Common myeloid progenitor, CD34-positive (primary cell): ENCODE data around the gene NDUFB11.

Experiments
- CTCF ChIA-PET: fragments of 350-600 bp; sonication (Branson Sonifier 250); formaldehyde crosslinking; loops from one replicate; lab custom pipeline; 2021; ENCODE audit warnings: antibody characterized with exemption; lab: Charles Lee
- POLR2A ChIA-PET: fragments of 350-600 bp; sonication (Branson Sonifier 250); formaldehyde crosslinking; loops from one replicate; lab custom pipeline; 2021; ENCODE audit warnings: antibody characterized with exemption; lab: Charles Lee
- DNase-seq, 3 donors: peaks; one replicate each; pipeline versions ENCODE4 v3.0.0 to v3.0.0-alpha.2; 2013
- H3K27ac ChIP-seq, 2 experiments: 1 replicate in 1 of 2; 2 replicates in 1 of 2; pipeline ENCODE4 v1.7.0; 2013; ENCODE audit warnings: inconsistent platforms in 2 of 2, low read length in 2 of 2, mild to moderate bottlenecking in 2 of 2, low read depth in 1 of 2, moderate library complexity in 1 of 2; ENCODE audit not compliant: severe bottlenecking in 2 of 2, insufficient read depth in 1 of 2, poor library complexity in 1 of 2
- H3K27me3 ChIP-seq, 5 experiments: replicated peaks in 2 of 5; 1 replicate in 3 of 5; 2 replicates in 2 of 5; pipeline versions ENCODE4 v1.6.1 to v1.7.0; 2013; ENCODE audit warnings: low read length in 4 of 5, mild to moderate bottlenecking in 2 of 5, moderate library complexity in 2 of 5, inconsistent platforms in 1 of 5; ENCODE audit not compliant: insufficient read depth in 5 of 5, control insufficient read depth in 4 of 5
- H3K36me3 ChIP-seq, 4 experiments: 1 replicate in 2 of 4; 2 replicates in 2 of 4; pipeline versions ENCODE4 v1.6.1 to v1.7.0; 2013; ENCODE audit warnings: low read length in 3 of 4, control low read depth in 1 of 4, mild to moderate bottlenecking in 1 of 4; ENCODE audit not compliant: control insufficient read depth in 4 of 4, insufficient read depth in 4 of 4
- H3K4me1 ChIP-seq, 4 experiments: 1 replicate in 3 of 4; 2 replicates in 1 of 4; pipeline versions ENCODE4 v1.6.1 to v1.7.1; 2013; ENCODE audit warnings: low read length in 3 of 4, mild to moderate bottlenecking in 3 of 4, control low read depth in 1 of 4, inconsistent platforms in 1 of 4, moderate library complexity in 1 of 4; ENCODE audit not compliant: control insufficient read depth in 4 of 4, insufficient read depth in 4 of 4; ENCODE audit errors: control extremely low read depth in 1 of 4
- H3K4me3 ChIP-seq, 7 experiments: 1 replicate in 4 of 7; 2 replicates in 3 of 7; pipeline versions ENCODE4 v1.5.1 to v1.7.0; 2013; ENCODE audit warnings: mild to moderate bottlenecking in 7 of 7, low read length in 6 of 7, moderate library complexity in 6 of 7, inconsistent platforms in 2 of 7, low read depth in 2 of 7, control low read depth in 1 of 7; ENCODE audit not compliant: insufficient read depth in 4 of 7, control insufficient read depth in 1 of 7; ENCODE audit errors: extremely low read depth in 1 of 7
- H3K9me3 ChIP-seq, 5 experiments: 1 replicate in 4 of 5; 2 replicates in 1 of 5; pipeline versions ENCODE4 v1.6.1 to v1.7.1; 2013; ENCODE audit warnings: low read length in 4 of 5, mild to moderate bottlenecking in 2 of 5, inconsistent platforms in 1 of 5, low read depth in 1 of 5, moderate library complexity in 1 of 5; ENCODE audit not compliant: control insufficient read depth in 4 of 5, insufficient read depth in 2 of 5; ENCODE audit errors: control extremely low read depth in 1 of 5
- WGBS: methylation state at CpG from one replicate; pipeline ENCODE4 v1.1.5; 2013; ENCODE audit not compliant: insufficient coverage; 5-methylcytosine and 5-hydroxymethylcytosine counted together

NDUFB11 gene

GRCh38 chrX:47181301-47181700, 36.8 kb upstream of the NDUFB11 start:
- 91% methylated on average over 9 of the region's 10 CpGs for WGBS
- H3K9me3 ChIP-seq, result no peaks in the 10 kb centered on the region
- ChIA-PET CTCF (interaction anchor here (1.1 to 1.3 kb wide), 2 partner anchors 11 to 199 kb away, joined by 3 to 4 read pairs; no protein-coding TSS in a partner anchor), POLR2A (no interaction called here)
- peaks cover 0 to 76% (median 0%) of the 10 kb centered on the region in 5 experiments for H3K27me3 ChIP-seq
- no peaks in the 10 kb centered on the region for H3K4me1 ChIP-seq
- no peak overlapping the region for H3K27ac ChIP-seq
- H3K4me3 ChIP-seq, result no peak overlapping the region
- peaks cover 3 to 82% (median 43%) of the 10 kb centered on the region in 4 experiments for H3K36me3 ChIP-seq
- no peak for DNase-seq

- 81% methylated on average over 2 of the region's 8 CpGs for WGBS
- Histone ChIP-seq H3K36me3 (peaks cover 3 to 82% (median 44%) of the 10 kb centered on the region in 4 experiments), H3K4me1 (no peaks in the 10 kb centered on the region), H3K9me3 (no peaks in the 10 kb centered on the region), H3K4me3 (no peak overlapping the region), H3K27ac (no peak overlapping the region), H3K27me3 (peaks cover 0 to 77% (median 0%) of the 10 kb centered on the region in 5 experiments)
- CTCF ChIA-PET, result interaction anchor here (1.1 kb wide), 1 partner anchor 200 kb away, joined by 3 read pairs; no protein-coding TSS in a partner anchor
- DNase-seq, result no peak
- POLR2A ChIA-PET, result no interaction called here
These were observed 35.8 kb upstream of the NDUFB11 start for GRCh38 chrX:47180346-47180745.

- WGBS, result 91% methylated on average over 13 of the region's 18 CpGs
- peaks cover 3 to 80% (median 46%) of the 10 kb centered on the region in 4 experiments for H3K36me3 ChIP-seq
These were observed 35.4 kb upstream of the NDUFB11 start for GRCh38 chrX:47179928-47180255.

GRCh38 chrX:47179221-47179927, 34.9 kb upstream of the NDUFB11 start:
- peaks cover 3 to 80% (median 46%) of the 10 kb centered on the region in 4 experiments for H3K36me3 ChIP-seq
- no peak for DNase-seq
- peaks cover 0 to 77% (median 0%) of the 10 kb centered on the region in 5 experiments for H3K27me3 ChIP-seq
- CTCF ChIA-PET, result interaction anchor here (0.9 kb wide), 1 partner anchor 9 kb away, joined by 3 read pairs; no protein-coding TSS in a partner anchor
- no peaks in the 10 kb centered on the region for H3K9me3 ChIP-seq
- POLR2A ChIA-PET, result no interaction called here
- no peaks in the 10 kb centered on the region for H3K4me1 ChIP-seq
- WGBS, result 85% methylated on average over 12 of the region's 14 CpGs
- no peak overlapping the region for H3K27ac ChIP-seq
- no peak overlapping the region for H3K4me3 ChIP-seq

More at GRCh38 chrX:47179928-47180255, 35.4 kb upstream of the NDUFB11 start:
- Histone ChIP-seq H3K9me3 (no peaks in the 10 kb centered on the region), H3K4me3 (no peak overlapping the region), H3K27ac (no peak overlapping the region), H3K4me1 (no peaks in the 10 kb centered on the region), H3K27me3 (peaks cover 0 to 77% (median 0%) of the 10 kb centered on the region in 5 experiments)
- CTCF ChIA-PET, result interaction anchor here (1.1 kb wide), 1 partner anchor 200 kb away, joined by 3 read pairs; no protein-coding TSS in a partner anchor
- DNase-seq, result no peak
- POLR2A ChIA-PET, result no interaction called here

- 95% methylated on average over 5 of the region's 5 CpGs for WGBS
- CTCF ChIA-PET, result interaction anchor here (0.9 kb wide), 1 partner anchor 10 kb away, joined by 3 read pairs; no protein-coding TSS in a partner anchor
These were observed 33.8 kb upstream of the NDUFB11 start for GRCh38 chrX:47178337-47178736.

GRCh38 chrX:47177079-47177478, 32.6 kb upstream of the NDUFB11 start:
- no peak overlapping the region for H3K4me3 ChIP-seq
- peaks cover 4 to 89% (median 52%) of the 10 kb centered on the region in 4 experiments for H3K36me3 ChIP-seq
- CTCF ChIA-PET, result interaction anchor here (1.7 kb wide), 1 partner anchor 19 kb away, joined by 3 read pairs; no protein-coding TSS in a partner anchor
- no peak for DNase-seq
- no peaks in the 10 kb centered on the region for H3K9me3 ChIP-seq
- H3K27ac ChIP-seq, result no peak overlapping the region
- H3K4me1 ChIP-seq, result no peaks in the 10 kb centered on the region
- WGBS, result 70% methylated on average over 2 of the region's 2 CpGs
- H3K27me3 ChIP-seq, result peaks cover 0 to 86% (median 0%) of the 10 kb centered on the region in 5 experiments
- POLR2A ChIA-PET, result no interaction called here

More at GRCh38 chrX:47178337-47178736, 33.8 kb upstream of the NDUFB11 start:
- DNase-seq, result no peak
- H3K4me3 ChIP-seq, result no peak overlapping the region
- peaks cover 3 to 85% (median 50%) of the 10 kb centered on the region in 4 experiments for H3K36me3 ChIP-seq
- peaks cover 0 to 80% (median 0%) of the 10 kb centered on the region in 5 experiments for H3K27me3 ChIP-seq
- POLR2A ChIA-PET, result no interaction called here
- no peaks in the 10 kb centered on the region for H3K9me3 ChIP-seq
- H3K4me1 ChIP-seq, result no peaks in the 10 kb centered on the region
- no peak overlapping the region for H3K27ac ChIP-seq
